GM12875 (cell line): ENCODE measurements around the gene COG4.

Experiments used
- H3K4me3 ChIP-seq: one replicate; pipeline ENCODE4 v1.5.1; 2011; ENCODE audit warnings: low read depth, low read length, control low read depth
- TF ChIP-seq, protein P1 (sequence below): IDR thresholded peaks from 2 replicates; pipeline ENCODE4 v1.5.1; 2011; ENCODE audit warnings: low read depth, mild to moderate bottlenecking, control low read depth, inconsistent platforms, low read length, moderate library complexity, borderline replicate concordance; ENCODE audit not compliant: insufficient read depth

Gene COG4

DNA sequence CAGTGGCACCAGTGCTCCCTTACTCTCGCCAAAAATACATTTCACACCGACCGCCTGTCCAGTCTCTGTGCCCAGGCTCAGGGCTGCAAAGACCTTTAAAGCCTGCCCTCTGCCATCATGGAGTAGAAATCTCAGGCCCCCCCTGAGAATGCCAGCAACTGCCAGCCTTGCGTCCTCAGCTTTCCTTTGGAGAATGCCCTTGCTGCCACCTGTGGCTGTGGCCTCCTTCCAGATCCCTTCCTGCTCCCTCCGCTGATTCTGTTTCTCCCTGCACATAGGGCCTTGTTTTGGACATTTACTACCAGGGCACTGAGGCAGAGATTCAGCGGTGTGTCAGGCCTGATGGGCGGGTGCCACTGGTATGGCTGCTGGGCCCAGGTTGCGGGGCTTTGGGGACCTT lies 55.7 kb downstream of the COG4 start:
- no peak overlapping the region for H3K4me3 ChIP-seq
- TF ChIP-seq, protein P1, sequence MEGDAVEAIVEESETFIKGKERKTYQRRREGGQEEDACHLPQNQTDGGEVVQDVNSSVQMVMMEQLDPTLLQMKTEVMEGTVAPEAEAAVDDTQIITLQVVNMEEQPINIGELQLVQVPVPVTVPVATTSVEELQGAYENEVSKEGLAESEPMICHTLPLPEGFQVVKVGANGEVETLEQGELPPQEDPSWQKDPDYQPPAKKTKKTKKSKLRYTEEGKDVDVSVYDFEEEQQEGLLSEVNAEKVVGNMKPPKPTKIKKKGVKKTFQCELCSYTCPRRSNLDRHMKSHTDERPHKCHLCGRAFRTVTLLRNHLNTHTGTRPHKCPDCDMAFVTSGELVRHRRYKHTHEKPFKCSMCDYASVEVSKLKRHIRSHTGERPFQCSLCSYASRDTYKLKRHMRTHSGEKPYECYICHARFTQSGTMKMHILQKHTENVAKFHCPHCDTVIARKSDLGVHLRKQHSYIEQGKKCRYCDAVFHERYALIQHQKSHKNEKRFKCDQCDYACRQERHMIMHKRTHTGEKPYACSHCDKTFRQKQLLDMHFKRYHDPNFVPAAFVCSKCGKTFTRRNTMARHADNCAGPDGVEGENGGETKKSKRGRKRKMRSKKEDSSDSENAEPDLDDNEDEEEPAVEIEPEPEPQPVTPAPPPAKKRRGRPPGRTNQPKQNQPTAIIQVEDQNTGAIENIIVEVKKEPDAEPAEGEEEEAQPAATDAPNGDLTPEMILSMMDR = no peak

DNA sequence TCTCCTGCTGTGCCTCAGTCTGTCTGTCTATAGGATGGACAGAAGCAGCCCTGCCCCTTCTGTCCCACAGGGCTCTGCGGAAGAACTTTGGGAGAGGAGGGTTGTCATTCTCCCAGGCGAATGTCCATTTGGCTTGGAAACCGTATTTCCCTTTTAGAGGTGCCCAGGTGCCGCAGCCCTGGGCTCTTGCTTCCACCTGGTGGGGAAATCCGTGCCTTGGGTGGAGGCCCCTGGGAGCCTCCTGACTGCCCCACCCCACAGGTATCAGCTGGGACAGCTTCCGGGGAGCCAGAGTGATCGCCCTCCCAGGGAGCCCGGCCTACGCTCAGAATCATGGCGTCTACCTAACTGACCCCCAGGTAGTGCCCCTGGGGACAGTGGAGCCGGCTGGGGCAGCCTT lies 56.2 kb downstream of the COG4 start:
- TF ChIP-seq, protein P1 = no peak
- no peak overlapping the region for H3K4me3 ChIP-seq

DNA sequence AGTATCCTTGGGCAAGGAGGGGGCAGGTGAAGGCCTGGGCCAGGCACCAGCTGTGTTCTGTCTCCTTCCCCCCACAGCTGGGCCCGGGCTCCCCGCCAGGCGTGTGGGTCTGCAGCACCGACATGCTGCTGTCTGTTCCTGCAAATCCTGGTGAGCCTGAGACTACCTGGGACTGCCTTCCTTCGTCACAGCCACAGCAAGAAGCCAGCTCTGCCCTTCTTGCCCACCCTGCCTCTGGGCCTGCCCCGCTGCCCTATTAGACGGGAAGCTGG lies 56.6 kb downstream of the COG4 start:
- H3K4me3 ChIP-seq = no peak overlapping the region
- TF ChIP-seq, protein P1 = no peak

DNA sequence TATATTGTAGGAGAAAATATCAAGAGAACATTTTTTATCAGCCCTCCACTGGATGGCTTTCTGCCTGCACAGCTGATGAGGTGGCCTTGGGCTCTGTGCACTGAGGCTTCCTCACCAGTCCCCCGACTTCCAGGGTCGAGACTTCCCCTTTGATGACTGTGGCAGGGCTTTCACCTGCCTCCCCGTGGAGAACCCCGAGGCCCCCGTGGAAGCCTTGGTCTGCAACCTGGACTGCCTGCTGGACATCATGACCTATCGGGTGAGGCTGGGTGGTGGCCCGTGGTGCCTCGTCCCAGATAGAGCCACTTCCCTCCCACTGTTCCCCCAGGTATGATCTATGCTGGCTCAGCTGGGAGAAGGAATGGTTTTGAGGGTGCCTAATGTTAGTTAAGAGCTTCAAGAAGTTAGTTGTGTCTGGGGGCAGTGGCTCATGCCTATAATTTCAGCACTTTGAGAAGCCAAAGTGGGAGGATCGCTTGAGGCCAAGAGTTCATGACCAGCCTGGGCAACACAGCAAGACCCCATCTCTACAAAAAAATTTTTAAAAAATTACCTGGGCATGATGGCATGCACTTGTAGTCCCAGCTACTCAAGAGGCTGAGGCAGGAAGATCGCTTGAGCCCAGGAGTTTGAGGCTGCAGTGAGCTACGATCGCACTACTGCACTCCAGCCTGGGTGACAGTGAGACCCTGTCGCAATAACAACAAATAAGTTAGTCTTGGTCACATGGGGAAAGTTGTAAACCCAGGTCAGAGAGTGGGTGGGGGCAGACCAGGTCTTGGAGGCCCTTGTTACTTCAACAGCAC lies 57.2 kb downstream of the COG4 start:
- H3K4me3 ChIP-seq = no peak overlapping the region
- TF ChIP-seq, protein P1 = no peak

DNA sequence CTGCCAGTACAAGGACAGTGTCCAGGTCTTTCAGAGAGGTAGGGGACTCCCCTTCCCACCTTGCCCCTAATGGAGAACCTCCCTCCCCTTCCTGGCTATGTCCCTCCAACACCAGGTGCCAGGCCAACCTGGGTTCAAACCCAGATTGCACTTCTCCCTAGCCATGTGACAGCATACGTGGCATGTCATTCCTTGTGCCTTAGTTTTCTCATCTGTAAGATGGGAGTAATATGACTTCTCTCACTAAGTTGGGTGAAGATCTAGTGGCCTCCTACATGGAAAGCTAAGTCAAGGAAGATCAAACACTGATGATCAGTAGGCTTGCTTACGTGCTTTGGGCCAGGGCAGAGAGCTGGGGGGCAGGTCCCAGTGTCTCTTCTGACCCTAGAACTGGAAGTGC lies 60.1 kb downstream of the COG4 start:
- H3K4me3 ChIP-seq = no peak overlapping the region
- TF ChIP-seq, protein P1 = no peak

DNA sequence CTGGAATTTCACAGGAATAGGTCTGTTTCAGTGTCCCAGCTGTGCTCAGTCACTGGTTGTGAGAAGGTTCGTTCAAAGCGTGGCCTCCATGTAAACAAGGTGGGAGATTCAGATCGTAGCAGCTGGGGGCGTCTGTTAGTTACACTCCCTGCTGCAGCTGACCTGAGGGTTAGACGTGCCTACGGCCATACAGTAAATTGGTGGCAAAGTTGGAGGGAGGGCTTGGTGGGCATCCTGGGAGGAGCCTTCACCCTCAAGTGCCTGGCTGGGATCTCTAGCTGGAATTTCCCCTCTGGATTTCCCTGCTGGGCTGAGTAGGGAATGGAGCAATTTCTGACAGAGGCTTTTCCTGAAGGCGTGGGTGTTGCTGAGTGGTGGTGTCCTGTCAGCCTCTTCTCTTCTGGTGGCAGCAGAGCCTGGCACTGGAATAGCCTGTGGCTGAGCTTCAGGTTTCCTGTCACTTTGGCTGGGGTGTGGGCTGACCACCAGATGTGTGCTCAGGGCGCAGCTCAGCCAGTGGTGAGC lies 62.6 kb downstream of the COG4 start:
- H3K4me3 ChIP-seq = no peak overlapping the region
- TF ChIP-seq, protein P1 = no peak

DNA sequence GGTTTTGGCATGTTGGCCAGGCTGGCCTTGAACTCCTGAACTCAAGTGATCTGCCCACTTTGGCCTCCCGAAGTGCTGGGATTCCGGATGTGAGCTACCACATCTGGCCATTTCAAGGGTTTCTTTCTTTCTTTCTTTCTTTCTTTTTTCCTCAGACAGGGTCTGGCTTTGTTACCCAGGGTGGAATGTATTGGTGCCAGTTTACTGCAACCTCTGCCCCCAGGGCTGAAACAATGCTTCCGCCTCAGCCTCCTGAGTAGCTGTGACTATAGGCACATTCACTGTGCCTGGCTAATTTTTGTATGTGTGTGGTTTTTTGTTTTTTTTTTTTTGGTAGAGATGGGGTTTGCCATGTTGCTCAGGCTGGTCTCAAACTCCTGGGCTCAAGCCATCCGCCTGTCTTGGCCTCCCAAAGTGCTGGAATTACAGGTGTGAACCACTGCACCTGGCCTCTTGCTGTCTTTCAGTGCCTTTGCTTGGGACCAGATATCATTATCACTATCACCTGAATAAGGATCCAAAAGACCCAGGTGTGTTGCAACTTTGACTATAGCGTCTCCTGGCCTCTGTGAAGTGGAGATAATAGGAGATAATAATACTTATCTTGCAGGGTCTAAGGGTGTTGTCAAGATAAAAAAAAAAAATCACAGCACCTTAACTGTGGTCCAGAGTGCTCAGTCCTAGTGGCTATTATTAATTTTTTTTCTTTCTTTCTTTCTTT lies 65.7 kb downstream of the COG4 start:
- no peak overlapping the region for H3K4me3 ChIP-seq
- TF ChIP-seq, protein P1 = no peak
